GM18868 (cell line): ENCODE measurements around the gene MKKS.
A peak's percentile ranks its signal among the peaks of the same experiment; 100 is the strongest.

Source experiments
- ATAC-seq: cut with Tn5 transposase; IDR thresholded peaks from one replicate; pipeline ENCODE4 v1.9.1; 2021; ENCODE audit warnings: mild to moderate bottlenecking, moderate library complexity; ENCODE audit not compliant: unreplicated experiment

Gene MKKS

GRCh38 chr20:10453241-10453640 is 19.2 kb upstream of the MKKS start:
- ATAC-seq, result peak; percentile 91

GRCh38 chr20:10449270-10449669 is 15.2 kb upstream of the MKKS start:
- no peak for ATAC-seq

- ATAC-seq, result no peak
These were observed 14.5 kb upstream of the MKKS start for GRCh38 chr20:10448270-10449156.

GRCh38 chr20:10447028-10447427 is 13.0 kb upstream of the MKKS start:
- ATAC-seq, result peak; percentile 99

GRCh38 chr20:10445758-10446157 is 11.7 kb upstream of the MKKS start:
- ATAC-seq, result no peak

- peak; percentile 39 for ATAC-seq
These were observed 9.9 kb upstream of the MKKS start for GRCh38 chr20:10443936-10444335.

- no peak for ATAC-seq
These were observed 4.2 kb upstream of the MKKS start for GRCh38 chr20:10438217-10438616.

GRCh38 chr20:10436053-10436699 is 2.2 kb upstream of the MKKS start:
- ATAC-seq, result no peak

GRCh38 chr20:10434832-10435812 is 1.1 kb upstream of the MKKS start, which contains the start of gene SLX4IP:
TSS of gene SLX4IP (plus strand) at chr20:10435305. CDS start at chr20:10458205, 22,900 bp downstream.
- peak; percentile 69 for ATAC-seq

GRCh38 chr20:10434467-10434831 is 427 bp upstream of the MKKS start:
- peak; percentile 35 for ATAC-seq

GRCh38 chr20:10433014-10433622 is 904 bp downstream of the MKKS start:
- no peak for ATAC-seq

GRCh38 chr20:10432079-10432478 is 1.9 kb downstream of the MKKS start:
- no peak for ATAC-seq

- ATAC-seq, result no peak
These were observed 3.3 kb downstream of the MKKS start for GRCh38 chr20:10430704-10431103.

- no peak for ATAC-seq
These were observed 4.0 kb downstream of the MKKS start for GRCh38 chr20:10430000-10430466.

- no peak for ATAC-seq
These were observed 4.5 kb downstream of the MKKS start for GRCh38 chr20:10429443-10429981.

- peak; percentile 36 for ATAC-seq
These were observed 6.0 kb downstream of the MKKS start for GRCh38 chr20:10428008-10428407.

- ATAC-seq, result no peak
These were observed 6.8 kb downstream of the MKKS start for GRCh38 chr20:10427060-10427692.

- ATAC-seq, result no peak
These were observed 10.3 kb downstream of the MKKS start for GRCh38 chr20:10423735-10424134.

GRCh38 chr20:10419550-10420133 is 14.4 kb downstream of the MKKS start:
- ATAC-seq, result no peak
